ENCODE results near the gene KCNJ11.

DNA sequence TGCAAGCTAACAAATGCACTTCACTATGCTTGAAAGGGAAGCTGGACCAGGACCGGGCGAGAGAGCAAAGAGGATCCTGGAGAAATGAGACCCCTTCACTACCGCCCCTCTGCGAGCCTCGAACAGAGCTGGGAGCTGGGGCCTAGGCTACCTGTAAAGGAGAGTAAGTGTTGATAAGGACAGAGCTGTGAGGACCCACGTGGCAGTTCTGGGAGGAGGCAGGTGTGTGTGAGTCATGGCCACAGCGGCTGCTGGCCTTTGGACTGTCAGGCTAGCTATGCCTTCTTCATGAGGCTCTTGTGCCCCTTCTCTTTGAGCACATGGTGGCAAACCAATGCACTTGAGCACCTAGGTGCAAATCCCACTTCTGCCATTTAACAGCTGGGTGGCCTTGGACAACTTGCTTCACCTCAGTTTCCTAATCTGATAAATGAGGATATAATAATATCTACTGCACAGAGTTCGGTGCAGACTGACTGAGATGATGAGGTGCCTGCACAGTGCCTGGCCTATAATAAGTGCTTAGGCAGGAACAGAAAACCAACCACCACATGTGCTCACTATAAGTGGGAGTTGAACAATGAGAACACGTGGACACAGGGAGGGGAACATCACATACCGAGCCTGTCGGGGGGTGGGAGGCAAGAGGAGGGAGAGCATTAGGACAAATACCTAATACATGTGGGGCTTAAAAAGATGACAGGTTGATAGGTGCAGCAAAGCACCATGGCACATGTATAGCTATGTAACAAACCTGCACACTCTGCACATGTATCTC lies 35.3 kb upstream of the KCNJ11 start:
- TF ChIP-seq, protein P1, sequence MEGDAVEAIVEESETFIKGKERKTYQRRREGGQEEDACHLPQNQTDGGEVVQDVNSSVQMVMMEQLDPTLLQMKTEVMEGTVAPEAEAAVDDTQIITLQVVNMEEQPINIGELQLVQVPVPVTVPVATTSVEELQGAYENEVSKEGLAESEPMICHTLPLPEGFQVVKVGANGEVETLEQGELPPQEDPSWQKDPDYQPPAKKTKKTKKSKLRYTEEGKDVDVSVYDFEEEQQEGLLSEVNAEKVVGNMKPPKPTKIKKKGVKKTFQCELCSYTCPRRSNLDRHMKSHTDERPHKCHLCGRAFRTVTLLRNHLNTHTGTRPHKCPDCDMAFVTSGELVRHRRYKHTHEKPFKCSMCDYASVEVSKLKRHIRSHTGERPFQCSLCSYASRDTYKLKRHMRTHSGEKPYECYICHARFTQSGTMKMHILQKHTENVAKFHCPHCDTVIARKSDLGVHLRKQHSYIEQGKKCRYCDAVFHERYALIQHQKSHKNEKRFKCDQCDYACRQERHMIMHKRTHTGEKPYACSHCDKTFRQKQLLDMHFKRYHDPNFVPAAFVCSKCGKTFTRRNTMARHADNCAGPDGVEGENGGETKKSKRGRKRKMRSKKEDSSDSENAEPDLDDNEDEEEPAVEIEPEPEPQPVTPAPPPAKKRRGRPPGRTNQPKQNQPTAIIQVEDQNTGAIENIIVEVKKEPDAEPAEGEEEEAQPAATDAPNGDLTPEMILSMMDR (IDR thresholded peaks at IDR 0.05), result no peak
- TF ChIP-seq POLR2A (IDR thresholded peaks at IDR 0.05), result no peak
